ENCODE results near the gene FBN2. TPM values are rescaled to one million over a fixed set of nuclear protein-coding genes. Genes with fewer than 3 reads are reported as not detected.

FBN2 gene
- total RNA-seq, 1 donor from 2014 or later, result 1,151 TPM

DNA sequence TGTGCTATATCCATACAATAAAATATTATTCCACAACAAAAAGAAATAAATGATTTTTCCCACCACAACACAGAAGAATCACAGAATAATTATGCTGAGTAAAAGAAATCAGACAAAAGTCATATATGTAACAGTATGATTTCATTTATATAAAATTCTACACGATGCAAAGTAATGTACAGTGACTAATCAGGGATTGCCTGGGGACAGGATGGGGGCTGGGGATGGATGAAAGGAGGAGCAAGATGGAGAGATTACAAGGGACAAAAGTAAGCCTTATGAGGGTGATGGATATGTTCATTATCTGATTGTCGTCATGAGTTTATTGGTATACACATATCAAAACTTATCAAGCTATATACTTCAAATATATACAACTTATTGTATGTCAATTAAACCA, 154.0 kb downstream of the FBN2 start:
- H3K4me3 Mint-ChIP-seq (ENCODE audit: unreplicated experiment), result no peak overlapping the region
- peaks cover 73% of the 10 kb centered on the region for H3K36me3 Mint-ChIP-seq (ENCODE audit: unreplicated experiment)
- H3K4me1 Mint-ChIP-seq (ENCODE audit: unreplicated experiment), result peaks cover 54% of the 10 kb centered on the region
- TF ChIP-seq, protein P1, sequence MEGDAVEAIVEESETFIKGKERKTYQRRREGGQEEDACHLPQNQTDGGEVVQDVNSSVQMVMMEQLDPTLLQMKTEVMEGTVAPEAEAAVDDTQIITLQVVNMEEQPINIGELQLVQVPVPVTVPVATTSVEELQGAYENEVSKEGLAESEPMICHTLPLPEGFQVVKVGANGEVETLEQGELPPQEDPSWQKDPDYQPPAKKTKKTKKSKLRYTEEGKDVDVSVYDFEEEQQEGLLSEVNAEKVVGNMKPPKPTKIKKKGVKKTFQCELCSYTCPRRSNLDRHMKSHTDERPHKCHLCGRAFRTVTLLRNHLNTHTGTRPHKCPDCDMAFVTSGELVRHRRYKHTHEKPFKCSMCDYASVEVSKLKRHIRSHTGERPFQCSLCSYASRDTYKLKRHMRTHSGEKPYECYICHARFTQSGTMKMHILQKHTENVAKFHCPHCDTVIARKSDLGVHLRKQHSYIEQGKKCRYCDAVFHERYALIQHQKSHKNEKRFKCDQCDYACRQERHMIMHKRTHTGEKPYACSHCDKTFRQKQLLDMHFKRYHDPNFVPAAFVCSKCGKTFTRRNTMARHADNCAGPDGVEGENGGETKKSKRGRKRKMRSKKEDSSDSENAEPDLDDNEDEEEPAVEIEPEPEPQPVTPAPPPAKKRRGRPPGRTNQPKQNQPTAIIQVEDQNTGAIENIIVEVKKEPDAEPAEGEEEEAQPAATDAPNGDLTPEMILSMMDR (IDR thresholded peaks at IDR 0.05), result no peak
- no peak for DNase-seq (ENCODE audit: extremely low spot score, unreplicated experiment)
- H3K27ac Mint-ChIP-seq (ENCODE audit: unreplicated experiment), result peak overlapping the region; percentile 33
- H3K9me3 Mint-ChIP-seq (ENCODE audit: unreplicated experiment), result peaks cover 16% of the 10 kb centered on the region
- no peaks in the 10 kb centered on the region for H3K27me3 Mint-ChIP-seq (ENCODE audit: unreplicated experiment)

DNA sequence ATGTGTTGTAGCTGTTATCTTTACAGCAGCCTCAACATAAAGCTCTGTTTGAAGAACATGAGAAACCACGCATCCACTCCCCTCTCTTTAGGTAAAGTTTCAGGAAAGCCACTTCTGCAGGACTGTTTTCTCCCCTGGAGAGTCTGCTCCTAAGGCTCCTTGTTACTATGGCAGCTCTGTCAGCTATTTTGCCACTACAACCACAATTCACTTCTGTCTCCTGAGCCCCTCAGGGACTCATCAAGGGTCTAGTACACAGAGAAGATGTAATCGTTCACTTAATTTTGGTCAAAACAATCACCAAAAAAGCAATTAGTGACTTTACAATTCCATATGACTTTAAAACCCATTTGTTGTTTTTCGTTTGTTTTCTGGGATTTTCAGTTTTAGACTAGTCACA, 157.7 kb downstream of the FBN2 start:
- Mint-ChIP-seq H3K27me3 (ENCODE audit: unreplicated experiment) (no peaks in the 10 kb centered on the region), H3K4me3 (ENCODE audit: unreplicated experiment) (no peak overlapping the region), H3K27ac (ENCODE audit: unreplicated experiment) (peak overlapping the region; percentile 80), H3K9me3 (ENCODE audit: unreplicated experiment) (no peaks in the 10 kb centered on the region), H3K4me1 (ENCODE audit: unreplicated experiment) (peaks cover 72% of the 10 kb centered on the region), H3K36me3 (ENCODE audit: unreplicated experiment) (peaks cover 67% of the 10 kb centered on the region)
- TF ChIP-seq, protein P1 (IDR thresholded peaks at IDR 0.05), result no peak
- no peak for DNase-seq (ENCODE audit: extremely low spot score, unreplicated experiment)

DNA sequence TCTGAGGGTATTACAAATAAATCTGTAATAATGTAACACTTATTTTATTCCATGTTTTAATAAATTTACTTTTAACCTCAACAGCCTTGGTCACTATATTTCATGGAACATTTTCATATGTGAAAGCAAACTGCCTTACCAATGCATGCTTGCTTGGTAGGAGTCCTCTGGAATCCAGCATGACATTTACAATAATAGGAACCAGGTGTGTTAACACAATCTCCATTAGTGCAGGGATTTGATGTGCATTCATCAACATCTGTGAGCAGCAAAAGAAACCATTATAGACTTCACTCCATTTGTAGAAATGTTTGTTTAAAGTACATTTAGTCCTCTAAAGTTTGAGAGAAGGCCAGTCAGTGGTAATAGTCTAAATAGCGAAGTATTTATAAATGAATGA, 159.4 kb downstream of the FBN2 start:
- H3K9me3 Mint-ChIP-seq (ENCODE audit: unreplicated experiment), result no peaks in the 10 kb centered on the region
- DNase-seq (ENCODE audit: extremely low spot score, unreplicated experiment), result no peak
- TF ChIP-seq, protein P1 (IDR thresholded peaks at IDR 0.05), result no peak
- no peaks in the 10 kb centered on the region for H3K27me3 Mint-ChIP-seq (ENCODE audit: unreplicated experiment)
- H3K36me3 Mint-ChIP-seq (ENCODE audit: unreplicated experiment), result peaks cover 65% of the 10 kb centered on the region
- peak overlapping the region; percentile 65 for H3K27ac Mint-ChIP-seq (ENCODE audit: unreplicated experiment)
- peaks cover 58% of the 10 kb centered on the region for H3K4me1 Mint-ChIP-seq (ENCODE audit: unreplicated experiment)
- no peak overlapping the region for H3K4me3 Mint-ChIP-seq (ENCODE audit: unreplicated experiment)

DNA sequence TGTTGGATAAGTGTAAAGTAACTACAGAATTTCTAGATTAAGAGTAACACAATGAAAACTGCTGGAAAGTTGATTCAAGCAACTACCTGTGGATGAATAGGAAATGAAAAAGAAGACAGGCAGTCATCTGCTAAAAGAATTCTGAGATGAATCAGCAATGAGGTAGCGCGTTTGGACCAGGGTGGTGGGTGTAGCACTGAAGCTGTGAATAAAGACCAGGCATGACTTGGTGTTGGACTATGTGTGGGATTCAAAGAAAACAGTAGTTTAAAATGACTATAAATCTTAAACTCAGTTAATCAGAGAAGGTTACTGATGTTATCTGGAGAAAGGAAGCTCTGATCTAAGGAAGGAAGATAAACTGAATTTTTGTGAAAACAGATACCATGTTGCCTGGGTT, 159.8 kb downstream of the FBN2 start:
- Mint-ChIP-seq H3K27me3 (ENCODE audit: unreplicated experiment) (no peaks in the 10 kb centered on the region), H3K4me1 (ENCODE audit: unreplicated experiment) (peaks cover 58% of the 10 kb centered on the region), H3K9me3 (ENCODE audit: unreplicated experiment) (no peaks in the 10 kb centered on the region), H3K27ac (ENCODE audit: unreplicated experiment) (peak overlapping the region; percentile 65), H3K4me3 (ENCODE audit: unreplicated experiment) (no peak overlapping the region), H3K36me3 (ENCODE audit: unreplicated experiment) (peaks cover 67% of the 10 kb centered on the region)
- DNase-seq (ENCODE audit: extremely low spot score, unreplicated experiment), result no peak
- TF ChIP-seq, protein P1 (IDR thresholded peaks at IDR 0.05), result no peak

DNA sequence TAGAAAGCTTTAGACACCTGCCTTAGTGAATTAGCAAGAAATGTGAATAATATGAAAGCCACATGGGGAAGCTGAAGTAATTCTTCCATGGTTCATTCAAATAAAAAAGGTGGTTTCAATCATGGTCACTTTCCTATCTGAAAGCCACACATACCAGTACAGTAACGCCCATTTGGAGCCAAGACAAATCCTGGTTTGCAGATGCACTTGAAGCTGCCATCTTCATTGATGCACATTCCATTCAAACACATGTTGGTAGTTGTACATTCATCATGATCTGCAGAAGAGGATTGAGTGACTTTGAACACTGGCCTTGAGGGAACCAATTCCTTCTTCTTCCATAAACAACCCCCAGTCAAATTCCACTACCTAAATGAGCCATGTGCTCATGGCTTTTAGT, 161.5 kb downstream of the FBN2 start:
- Mint-ChIP-seq H3K27me3 (ENCODE audit: unreplicated experiment) (no peaks in the 10 kb centered on the region), H3K4me1 (ENCODE audit: unreplicated experiment) (peaks cover 44% of the 10 kb centered on the region)
- TF ChIP-seq, protein P1 (IDR thresholded peaks at IDR 0.05), result no peak

More for the DNA sequence above, 161.5 kb downstream of the FBN2 start:
- Mint-ChIP-seq H3K36me3 (ENCODE audit: unreplicated experiment) (peaks cover 62% of the 10 kb centered on the region), H3K9me3 (ENCODE audit: unreplicated experiment) (no peaks in the 10 kb centered on the region), H3K27ac (ENCODE audit: unreplicated experiment) (peak overlapping the region; percentile 52), H3K4me3 (ENCODE audit: unreplicated experiment) (no peak overlapping the region)
- DNase-seq (ENCODE audit: extremely low spot score, unreplicated experiment), result no peak
